ENCODE data around the gene CHAT. TPM values are rescaled to one million over a fixed set of nuclear protein-coding genes. Genes with fewer than 3 reads are reported as not detected.

CHAT gene
- total and polyA plus RNA-seq, 2 of the 13 experiments (the other 11 are each of a cell fraction or from before 2014, with no cell fraction given): not detected

DNA sequence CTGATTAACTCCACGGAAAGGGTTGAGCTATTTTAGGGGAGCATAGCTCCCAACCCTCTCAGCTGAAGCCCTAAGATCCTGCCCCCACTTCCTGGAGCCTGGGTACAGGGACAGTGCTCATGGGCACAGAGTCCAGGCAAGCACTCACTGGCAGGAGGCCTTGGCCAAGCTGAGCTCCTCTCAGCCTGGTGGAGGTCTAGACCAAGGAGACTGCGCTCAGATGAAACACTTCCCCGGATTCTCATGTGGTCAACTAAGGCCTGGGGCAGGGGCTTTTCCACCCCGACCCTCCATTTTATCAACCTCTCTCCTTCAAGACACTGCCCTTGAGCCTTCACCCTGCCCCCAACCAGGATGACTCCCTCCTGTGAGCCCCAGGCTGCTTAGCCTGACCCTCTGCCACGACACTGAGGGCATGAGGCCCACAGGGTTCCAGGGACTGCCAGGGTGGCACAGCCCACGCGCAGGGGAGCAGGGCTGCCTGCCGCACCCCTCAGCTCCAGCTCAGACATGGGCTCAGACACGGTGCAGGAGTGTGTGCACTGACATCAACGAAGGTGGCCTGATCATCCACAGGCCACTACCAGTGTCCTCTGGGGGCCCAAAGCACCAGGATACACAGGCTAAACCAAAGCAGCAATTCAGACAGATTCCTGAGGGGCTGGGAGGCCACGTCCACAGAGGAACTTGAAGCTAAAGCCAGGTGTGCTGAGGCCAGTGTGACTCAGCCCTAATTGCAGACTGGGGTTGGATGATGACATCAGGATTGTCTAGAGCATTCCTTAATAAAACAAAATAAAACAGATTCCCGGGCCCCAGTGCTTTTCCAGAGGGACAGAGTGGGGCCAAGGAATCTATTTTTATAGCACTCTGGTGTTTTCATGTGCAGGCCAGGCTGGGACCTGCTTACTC is 18.8 kb downstream of the CHAT start:
- H3K27me3 ChIP-seq (ENCODE audit: control insufficient read depth in 1 of 2, insufficient read depth in 2 of 2, low read length in 2 of 2): peaks cover 1 to 32% of the 10 kb centered on the region in 2 experiments; a peak in 3 of 5 replicates
- DNase-seq (ENCODE audit: low spot score) (no peak), FAIRE-seq (no peak), ATAC-seq (no peak; the same call in 2 of the 3 replicates)
- no peak overlapping the region for H3K4me3 ChIP-seq (replicated peaks in 1 of 3; ENCODE audit: insufficient read depth in 1 of 3, low read depth in 2 of 3, low read length in 3 of 3)
- H2AFZ ChIP-seq (ENCODE audit: low read length): no peak overlapping the region
- in situ Hi-C loops (cut with HindIII; ENCODE audit: extremely low pct_ligation_motif_present, low pct_unique_long_range_greater_than_20kb): no loop called here
- no peaks in the 10 kb centered on the region for H3K4me1 ChIP-seq (ENCODE audit: insufficient read depth, low read length)
- ChIA-PET POLR2A (no interaction called here), CTCF (ENCODE audit: low intra/inter-chr PET ratio, low total read pairs) (no interaction called here)
- intact Hi-C loops (cut with micrococcal nuclease; ENCODE audit: unreplicated experiment): no loop called here
- no TSS peak for BruUV-seq (replicated peaks)
- no peak overlapping the region for H3K9ac ChIP-seq (ENCODE audit: insufficient read depth, low read depth, low read length)
- H3K4me2 ChIP-seq (ENCODE audit: low read depth, low read length): no peak overlapping the region
- no peaks in the 10 kb centered on the region for H3K79me2 ChIP-seq (ENCODE audit: insufficient read depth, low read length)
- H4K20me1 ChIP-seq (ENCODE audit: insufficient read depth, low read length): no peaks in the 10 kb centered on the region
- WGBS (ENCODE audit: low lambda C conversion rate): 0% methylated on average over 5 of the region's 12 CpGs
- H3K36me3 ChIP-seq (replicated peaks in 1 of 2; ENCODE audit: control insufficient read depth in 1 of 2, insufficient read depth in 2 of 2, low read length in 2 of 2): no peaks in the 10 kb centered on the region
- no peaks in the 10 kb centered on the region for H3K9me3 ChIP-seq (ENCODE audit: low read length)
- TF ChIP-seq FOXC1 (CRISPR knock-in tag; IDR thresholded peaks at IDR 0.05; ENCODE audit: borderline replicate concordance): no peak
- TF ChIP-seq PCBP1 (IDR thresholded peaks at IDR 0.05; ENCODE audit: borderline replicate concordance, low read depth, low read length): no peak
- TF ChIP-seq PPARG (CRISPR knock-in tag; conservative IDR thresholded peaks at IDR 0.05): no peak
- TF ChIP-seq JUN (CRISPR knock-in tag; IDR thresholded peaks at IDR 0.05): no peak
- no peak for TF ChIP-seq ZSCAN9 (CRISPR knock-in tag; IDR thresholded peaks at IDR 0.05; ENCODE audit: borderline replicate concordance)
- TF ChIP-seq CCDC6 (CRISPR knock-in tag; IDR thresholded peaks at IDR 0.05): no peak
- TF ChIP-seq, protein P1, sequence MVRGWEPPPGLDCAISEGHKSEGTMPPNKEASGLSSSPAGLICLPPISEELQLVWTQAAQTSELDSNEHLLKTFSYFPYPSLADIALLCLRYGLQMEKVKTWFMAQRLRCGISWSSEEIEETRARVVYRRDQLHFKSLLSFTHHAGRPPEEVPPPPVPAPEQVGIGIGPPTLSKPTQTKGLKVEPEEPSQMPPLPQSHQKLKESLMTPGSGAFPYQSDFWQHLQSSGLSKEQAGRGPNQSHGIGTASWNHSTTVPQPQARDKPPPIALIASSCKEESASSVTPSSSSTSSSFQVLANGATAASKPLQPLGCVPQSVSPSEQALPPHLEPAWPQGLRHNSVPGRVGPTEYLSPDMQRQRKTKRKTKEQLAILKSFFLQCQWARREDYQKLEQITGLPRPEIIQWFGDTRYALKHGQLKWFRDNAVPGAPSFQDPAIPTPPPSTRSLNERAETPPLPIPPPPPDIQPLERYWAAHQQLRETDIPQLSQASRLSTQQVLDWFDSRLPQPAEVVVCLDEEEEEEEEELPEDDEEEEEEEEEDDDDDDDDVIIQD (CRISPR knock-in tag; IDR thresholded peaks at IDR 0.05; ENCODE audit: low read depth): no peak
- TF ChIP-seq ZNF205 (CRISPR knock-in tag; IDR thresholded peaks at IDR 0.05): no peak
- no peak overlapping the region for H3K27ac ChIP-seq (ENCODE audit: extremely low read length, insufficient read depth, low read length)

Measured in HepG2 (cell line).